ENCODE results near the gene CFAP161.

Gene CFAP161, protein sequence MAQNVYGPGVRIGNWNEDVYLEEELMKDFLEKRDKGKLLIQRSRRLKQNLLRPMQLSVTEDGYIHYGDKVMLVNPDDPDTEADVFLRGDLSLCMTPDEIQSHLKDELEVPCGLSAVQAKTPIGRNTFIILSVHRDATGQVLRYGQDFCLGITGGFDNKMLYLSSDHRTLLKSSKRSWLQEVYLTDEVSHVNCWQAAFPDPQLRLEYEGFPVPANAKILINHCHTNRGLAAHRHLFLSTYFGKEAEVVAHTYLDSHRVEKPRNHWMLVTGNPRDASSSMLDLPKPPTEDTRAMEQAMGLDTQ
- total RNA-seq: 0.04 to 2.0 (median 0.38) reads per million in 17 experiments

DNA sequence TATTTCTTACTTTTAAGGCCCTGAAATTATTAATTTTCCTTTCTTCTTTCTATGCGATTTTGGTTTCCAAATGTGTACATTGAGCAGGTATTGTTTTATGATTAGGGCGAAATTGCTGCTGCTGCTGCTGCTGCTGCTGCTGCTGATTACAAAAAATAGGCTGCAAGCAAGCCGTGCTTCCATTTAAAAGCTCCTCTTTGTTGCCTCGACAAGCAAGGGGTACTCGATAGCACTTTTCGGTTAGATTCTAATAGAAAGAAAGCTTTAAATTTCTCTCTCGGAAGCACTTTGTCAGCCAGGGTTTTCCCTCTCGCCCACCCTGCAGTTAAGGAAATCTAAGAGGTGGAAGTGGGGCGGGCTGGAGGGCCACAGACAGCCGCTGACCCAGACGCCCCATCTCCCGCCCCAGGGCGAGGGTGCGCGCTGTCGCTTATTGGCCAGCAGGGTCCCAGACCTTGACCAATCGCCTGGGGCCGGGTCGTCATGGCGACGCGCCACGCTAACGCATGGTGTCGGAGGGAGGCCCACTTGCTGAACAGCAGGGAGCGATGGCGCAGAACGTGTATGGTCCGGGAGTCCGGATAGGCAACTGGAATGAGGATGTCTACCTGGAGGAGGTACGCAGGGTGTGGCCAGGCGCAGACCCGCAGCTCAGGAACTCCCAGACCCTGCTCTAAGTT, at the start of gene CFAP161:
Gene CFAP161, plus strand, starts transcription at position 489 of the 680 bp plus-strand sequence. Its CDS starts 60 bp downstream, at position 549.
- DNase-seq: peak; percentile 13 to 53 (median 38)

DNA sequence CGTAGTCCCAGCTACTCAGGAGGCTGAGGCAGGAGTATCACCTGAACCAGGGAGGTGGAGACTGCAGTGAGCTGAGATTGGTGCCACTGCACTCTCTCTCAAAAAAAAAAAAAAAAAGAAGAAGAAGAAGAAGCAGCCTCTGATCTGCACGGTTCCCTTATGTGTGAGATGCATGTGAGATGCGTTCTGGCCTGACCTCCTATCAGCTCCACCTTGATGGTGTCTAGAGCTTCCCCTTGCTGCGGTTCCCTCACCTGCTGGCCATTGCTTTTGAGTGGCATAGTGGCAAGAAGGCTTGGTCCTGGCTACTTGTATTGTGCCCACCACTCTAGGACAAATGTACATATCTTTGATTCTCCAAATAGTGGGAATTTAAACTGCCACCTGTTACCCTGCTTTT, 49.4 kb upstream of the CFAP161 start:
- DNase-seq: no peak

DNA sequence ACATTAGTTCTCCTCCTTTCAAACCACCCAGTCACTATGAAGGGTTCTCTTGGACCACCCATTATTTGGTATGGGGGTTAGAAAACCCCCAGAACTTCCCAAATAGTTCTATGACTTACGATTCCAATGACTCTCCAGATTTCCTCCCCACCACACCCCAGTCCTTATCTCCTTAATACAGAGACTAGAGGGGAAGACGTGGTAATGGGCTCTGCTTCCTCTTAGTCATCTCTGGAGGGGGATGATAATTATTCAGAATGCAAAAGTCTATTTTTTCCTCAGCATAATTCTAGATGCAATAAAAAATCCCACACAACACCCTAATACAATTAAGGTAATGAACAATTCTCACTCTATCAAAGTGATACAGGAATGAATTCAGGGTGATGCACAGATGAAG, 48.9 kb upstream of the CFAP161 start:
- DNase-seq: no peak

DNA sequence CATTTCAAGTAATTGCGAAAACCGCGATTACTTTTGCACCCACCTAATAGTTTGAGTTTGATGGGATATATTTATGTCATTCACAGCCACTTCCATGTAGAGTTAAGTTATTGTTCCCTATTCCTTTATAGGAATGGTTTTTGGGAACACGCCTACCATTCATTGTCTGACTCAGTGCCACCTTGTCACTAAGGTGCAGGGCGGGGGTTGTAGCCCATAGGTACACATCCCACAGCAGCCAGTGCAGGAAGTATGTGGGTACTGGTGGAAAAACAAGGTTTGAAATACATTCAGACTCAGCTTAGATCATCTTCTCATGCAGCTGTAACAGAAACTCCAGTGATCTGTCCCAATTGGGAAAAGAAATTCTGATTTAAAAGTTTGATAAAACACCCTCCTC, 48.2 kb upstream of the CFAP161 start:
- DNase-seq: no peak

DNA sequence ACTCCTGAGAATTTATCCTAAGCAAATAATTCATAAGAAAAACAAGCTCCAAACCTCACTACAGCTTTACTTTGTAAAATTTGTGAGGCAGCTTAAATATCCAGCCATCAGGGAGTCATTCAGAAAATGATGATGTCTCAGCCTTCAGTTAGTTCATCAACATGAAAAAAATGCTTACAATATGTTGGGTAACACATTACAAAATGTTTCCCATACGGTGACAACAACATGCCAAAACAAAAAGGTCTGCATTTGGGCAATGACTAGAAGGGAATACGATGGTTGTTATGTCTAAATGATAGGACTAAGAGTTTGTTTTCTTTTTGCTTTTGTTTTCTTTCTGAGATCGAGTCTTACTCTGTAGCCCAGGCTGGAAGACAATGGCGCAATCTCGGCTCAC, 47.0 kb upstream of the CFAP161 start:
- peak in 2 of 4 experiments; percentile 31 to 53 for DNase-seq

DNA sequence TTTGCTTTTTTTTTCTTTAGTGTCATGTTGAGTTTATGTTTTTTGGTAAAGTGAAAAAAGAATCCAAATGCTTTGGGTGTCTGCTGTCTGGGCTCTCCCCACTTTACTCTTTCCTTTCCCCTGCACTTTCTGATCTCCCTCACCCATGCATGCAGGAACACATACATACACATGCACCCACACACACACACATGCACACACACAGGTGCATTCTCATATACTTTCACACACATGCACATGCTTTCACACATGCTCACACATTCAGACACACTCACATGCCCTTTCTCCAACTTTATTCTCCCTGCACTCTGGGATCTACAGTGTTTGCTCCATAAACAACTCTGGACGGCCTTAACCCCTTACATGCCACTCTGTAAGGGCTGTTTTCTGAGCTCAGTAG, 46.4 kb upstream of the CFAP161 start:
- no peak for DNase-seq

DNA sequence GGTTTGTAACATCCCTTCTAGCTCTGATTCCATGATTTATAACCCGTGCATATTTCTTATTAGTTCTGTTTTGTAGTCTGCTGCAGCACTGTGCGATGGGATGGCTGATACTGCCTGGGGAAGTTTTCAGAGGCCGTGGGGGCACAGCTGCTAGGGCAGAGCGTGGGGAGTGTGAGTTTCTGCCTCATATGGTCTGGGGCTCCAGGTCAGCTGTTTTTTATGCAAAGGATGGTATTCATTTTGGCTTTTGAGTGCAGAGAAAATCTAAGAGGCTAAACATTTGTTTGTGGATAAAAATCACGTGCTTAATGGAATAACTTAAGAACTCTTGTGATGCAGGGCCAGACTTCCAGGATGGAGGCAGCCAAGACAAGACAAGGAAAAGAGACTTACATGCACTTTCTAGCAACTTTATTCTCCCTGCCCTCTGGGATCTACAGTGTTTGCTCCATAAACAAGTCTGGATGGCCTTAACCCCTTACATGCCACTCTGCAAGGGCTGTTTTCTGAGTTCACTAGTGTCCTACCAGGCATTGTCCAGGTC, 45.5 kb upstream of the CFAP161 start:
- DNase-seq: no peak

DNA sequence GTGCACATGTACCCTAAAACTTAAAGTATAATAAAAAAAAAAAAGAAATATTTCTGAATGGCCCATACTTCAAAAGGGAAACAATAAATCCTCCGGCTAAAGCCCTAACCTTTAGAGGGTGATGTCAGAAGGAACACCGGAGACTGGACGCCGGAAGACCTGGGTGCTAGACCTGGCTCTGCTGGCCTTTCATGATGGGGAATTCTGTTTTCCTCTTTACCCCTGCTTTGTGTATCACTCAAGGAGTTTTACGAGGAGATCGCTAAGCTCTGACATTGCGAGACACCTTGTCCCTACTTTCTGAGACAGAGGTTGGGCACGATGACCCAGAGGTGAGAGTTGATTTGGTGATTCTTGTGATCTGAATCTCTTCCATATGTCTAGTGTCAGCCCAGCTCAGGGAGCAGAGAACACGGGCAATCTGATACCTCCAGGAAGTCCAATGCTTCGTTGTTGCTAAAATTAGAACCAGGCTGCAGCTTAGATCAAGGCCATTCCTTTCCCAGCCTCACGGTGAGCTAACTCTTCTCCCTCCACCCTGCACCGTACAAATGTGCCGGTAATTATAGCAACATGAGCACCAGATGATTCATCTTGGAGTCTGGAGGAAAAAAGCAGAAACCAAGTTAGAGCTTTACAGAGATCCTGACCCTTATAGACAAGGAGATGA, 42.0 kb upstream of the CFAP161 start:
- peak; percentile 33 to 66 (median 48) for DNase-seq

DNA sequence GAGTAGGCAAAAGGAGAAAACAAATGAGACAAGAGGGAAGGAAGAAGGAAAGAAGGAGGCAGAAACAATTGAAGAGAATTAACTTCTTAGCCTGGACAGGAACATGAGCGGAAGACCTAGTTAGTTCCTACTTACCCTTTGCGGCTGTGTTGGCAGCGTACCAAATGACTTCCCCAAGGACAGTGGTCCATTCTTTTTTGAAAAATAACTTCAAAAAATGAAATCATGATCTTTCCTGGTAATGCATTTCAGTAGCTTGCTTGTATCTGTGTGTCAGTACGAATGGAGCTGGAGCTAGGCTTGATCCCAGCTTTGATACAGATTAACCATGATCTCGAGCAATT, 41.5 kb upstream of the CFAP161 start:
- DNase-seq: peak; percentile 39 to 69 (median 62)

DNA sequence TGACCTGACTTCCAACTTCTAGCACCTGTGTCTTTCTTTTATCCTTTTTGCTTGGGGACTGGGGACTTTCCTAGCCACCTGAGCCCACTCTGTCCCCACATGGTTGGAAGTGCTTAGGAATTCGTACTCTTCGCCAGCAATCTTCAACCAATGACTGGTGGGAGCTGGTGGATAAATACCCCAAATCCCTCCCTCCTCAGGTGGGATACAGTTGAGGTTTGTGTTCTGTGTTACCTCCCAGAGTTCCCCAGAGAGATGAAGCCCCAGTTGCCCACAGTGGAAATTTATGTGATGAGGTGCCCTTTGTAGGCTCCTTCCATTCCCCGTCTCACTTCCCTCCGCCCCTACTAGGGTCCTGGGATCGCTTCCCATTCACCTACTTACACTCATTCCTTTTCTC, 40.1 kb upstream of the CFAP161 start:
- no peak for DNase-seq

DNA sequence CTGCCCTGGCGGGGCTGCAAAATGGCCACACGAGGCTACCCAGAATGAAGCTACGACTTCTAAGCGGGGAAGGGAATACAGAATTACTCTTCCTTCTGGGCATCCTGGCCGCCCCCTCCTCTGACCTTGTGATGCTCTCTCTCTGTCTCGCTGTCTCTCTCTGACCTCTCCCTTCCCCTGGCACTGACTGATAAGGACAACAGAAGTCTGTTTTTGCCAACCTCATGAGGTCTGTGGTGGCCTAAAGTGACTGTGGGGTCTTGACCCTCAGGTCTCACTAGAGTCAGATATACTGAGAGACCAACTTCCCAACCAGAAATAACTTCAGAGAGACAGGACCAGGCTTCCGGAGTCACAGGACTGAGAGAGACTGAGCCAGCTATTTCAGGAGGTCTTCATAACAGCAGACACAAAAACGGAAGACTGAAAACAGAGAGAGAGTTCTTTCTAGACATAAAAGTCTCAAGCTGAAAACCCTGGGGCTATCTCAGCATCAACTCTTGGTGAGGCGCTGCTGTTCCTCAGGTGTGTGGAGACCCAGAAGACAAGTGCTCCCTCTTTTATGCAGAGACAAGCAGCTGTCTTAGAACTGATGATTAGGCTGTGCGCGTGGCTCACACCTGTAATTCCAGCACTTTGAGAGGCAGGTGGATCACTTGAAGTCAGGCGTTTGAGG, 38.2 kb upstream of the CFAP161 start:
- DNase-seq: no peak

DNA sequence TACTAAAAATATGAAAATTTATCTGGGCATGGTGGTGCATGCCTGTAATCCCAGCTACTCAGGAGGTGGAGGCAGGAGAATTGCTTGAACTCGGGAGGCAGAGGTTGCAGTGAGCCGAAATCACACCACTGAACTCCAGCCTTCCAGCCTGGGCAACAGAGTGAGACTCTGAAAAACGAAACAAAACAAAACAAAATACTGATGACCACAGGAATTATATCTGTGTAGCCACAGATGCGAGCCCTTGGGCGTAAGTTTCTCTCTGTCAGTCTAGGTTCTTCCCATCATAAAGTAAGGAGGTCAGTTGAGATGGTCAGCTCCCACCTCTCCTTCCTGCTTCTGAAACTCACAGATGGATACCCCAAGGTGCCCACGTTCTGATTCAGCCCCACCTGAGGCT, 37.7 kb upstream of the CFAP161 start:
- DNase-seq: no peak

DNA sequence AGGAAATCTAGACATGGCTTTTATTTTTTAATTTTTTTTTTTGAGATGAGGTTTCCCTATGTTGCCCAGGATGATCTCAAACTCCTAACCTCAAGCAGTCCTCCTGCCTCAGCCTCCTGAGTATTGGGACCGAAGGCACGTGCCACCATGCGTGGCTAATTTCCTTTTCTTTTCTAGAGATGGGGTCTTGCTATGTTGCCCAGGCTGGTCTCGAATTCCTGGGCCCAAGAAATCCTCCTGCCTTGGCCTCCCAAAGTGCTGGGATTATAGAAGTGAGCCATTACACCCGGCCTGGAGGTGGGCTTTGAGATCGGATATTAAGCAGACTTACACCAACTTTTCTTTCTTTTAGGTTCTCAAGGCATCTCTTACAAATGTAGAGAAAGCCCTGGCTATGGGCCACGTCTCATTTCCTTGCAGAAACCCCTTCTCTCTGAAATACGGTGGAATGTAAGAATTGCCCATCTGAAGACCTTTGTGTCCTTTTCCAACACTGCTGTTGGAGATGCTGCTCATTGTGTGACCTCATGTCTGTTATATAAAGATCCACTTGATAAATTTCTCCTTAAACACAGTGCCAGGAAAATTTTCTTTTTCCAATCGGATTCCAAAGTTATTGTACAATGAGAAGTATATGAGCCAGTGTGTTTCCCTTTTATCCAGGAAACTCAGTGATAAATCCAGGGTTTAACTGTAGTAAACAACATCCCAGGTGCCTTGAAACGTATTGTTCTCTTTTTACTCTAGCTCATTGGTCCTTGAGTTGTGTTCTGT, 36.8 kb upstream of the CFAP161 start:
- DNase-seq: no peak

DNA sequence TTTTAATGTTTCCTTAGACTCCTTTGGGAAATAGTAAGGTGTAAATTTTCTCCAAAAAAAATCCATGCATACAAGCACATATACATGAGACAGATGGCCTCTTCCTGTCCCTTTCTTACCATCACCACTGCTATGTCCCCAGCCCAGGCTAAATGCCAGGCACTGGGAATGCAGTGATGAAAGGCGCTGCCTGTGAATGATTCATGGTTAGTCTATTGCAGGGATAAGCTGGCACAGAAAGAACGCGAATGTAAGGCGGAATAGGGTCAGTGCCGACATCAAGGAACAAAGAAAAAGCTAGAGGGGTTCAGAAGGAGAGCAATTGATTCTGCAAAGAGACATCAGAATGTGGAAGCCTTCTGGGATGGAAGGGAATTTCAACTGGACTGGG, 36.2 kb upstream of the CFAP161 start:
- DNase-seq: no peak

DNA sequence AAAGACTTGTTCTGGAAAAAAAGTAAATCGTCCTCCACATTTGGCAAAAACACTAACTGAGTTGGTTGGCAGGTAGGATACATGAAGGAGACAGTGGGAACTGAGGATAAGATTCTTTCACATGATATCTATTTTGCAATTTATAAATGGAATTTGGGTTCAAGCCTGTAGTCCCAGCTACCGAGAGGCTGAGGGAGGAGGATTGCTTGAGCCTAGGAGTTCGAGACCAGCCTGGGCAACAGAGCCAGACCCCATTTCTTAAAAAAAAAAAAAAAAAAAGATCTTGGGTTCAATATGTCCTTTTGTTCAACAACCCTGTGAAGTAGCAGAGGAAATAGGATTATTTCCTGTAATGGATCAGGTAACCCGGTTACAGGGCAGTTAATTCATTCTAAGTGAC, 35.7 kb upstream of the CFAP161 start:
- DNase-seq: no peak

DNA sequence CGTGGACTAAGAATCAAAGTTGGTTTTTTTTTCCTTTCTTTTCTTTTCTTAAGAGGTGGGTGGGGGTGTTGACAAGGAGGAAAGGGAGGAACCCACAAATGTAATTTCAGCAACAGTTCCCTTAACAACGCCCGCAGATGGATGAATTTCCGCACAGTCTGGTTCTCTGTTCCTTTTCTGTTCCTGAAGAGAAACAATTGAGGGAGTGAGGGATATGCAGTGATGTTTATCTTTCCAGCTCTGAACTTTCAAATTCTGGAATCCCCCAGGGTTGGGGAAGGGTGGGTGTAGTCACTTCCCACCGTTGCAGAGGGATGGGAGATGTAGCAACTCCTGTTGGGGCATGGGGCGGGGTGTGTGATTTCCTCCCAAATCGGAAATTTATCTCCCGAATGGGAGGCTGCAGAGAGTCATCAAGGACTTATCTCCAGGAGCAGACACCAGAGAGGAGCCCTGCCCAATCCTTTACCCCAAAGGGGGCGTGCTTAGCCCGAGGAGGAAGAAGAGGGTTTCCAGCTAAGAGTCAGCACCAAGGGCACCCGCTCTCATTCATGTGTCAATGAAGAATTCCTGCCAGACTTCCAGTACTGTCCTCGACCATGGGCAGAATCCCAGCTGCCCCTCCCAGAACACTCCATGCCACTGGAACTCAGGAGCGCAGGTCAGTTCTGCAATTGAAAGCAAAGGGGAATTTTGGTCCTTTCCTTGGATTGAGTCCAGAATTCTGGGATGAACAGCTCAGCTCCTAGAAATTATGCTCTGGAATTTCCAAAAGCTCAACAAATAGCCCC, 35.0 kb upstream of the CFAP161 start:
- DNase-seq: peak; percentile 62 to 72 (median 69)

DNA sequence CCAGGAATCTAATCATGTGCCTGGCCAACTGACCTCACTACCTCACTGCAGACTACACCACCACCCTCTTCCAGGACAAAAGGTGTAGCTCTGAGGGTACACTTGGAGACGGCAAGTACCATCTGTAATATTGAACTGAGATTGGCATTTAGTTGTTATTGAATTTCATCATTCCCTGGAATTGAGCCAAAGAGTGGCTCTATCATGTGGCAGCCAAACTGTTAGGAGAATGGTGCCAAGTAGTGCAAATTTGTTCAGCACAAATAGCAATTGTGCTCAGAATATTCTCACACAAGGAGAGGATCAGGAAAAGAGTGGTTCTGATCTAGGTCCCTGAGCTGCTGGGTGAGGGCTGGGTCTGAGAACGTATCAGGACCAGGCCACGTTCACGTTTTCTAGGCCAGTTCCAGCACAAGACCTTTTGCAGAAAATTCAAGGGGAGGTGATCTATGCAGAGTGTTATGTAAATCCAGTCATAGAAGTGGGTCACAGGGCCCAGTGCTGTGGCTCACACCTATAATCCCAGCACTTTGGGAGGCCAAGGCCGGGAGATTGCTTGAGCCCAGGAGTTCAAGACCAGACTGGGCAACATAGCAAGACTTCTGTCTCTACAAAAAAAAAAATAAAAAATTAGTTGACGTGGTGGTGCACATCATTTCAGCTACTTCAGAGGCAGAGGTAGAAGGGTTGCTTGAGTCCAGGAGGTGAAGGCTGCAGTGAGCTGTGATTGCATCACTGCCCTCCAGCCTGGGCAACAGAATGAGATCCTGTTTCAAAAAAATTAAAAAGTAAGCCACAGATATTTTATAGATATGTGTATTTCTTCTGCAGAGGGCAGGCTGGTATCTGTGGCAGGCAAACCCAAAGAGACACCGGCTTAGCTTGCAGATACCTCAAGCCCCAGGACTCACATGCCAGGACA, 31.9 kb upstream of the CFAP161 start:
- DNase-seq: no peak

DNA sequence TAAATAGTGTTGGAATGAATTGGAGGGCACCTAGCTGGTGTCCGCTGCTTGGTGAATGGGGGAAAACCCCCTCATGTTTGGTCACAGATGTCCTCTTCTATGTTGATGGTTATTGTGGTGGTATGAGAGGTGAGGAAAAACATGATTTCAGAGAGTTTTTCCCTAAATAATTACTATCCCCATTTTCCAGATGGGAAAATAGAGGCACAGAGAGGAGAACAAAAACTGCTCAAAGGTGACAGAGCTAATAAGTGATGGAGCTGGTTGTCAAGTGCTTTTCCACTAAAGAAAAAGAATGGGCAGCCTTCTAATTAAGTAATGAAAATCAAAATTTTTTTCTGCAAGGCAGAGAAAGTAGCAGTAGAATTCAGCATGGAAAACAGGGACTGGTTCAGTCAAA, 30.2 kb upstream of the CFAP161 start:
- no peak for DNase-seq

DNA sequence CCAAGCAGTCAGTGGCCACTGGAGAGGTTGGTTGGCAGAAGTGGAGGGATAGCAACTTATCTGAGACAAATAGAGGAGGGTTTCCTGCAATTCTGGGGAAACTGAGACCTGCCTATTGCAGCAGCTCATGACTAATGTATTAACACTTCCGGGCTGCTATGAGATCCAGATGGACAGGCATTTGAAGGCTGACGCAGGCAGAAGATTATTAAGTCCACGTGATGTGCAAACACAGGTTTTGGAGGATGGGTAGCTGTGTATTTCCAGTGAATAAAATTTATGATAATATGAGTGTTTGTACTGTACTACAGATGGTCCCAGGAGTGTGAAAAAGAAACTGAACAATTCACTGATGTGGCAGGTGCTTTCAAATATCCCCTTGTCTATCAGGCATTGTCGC, 28.5 kb upstream of the CFAP161 start:
- DNase-seq: no peak

DNA sequence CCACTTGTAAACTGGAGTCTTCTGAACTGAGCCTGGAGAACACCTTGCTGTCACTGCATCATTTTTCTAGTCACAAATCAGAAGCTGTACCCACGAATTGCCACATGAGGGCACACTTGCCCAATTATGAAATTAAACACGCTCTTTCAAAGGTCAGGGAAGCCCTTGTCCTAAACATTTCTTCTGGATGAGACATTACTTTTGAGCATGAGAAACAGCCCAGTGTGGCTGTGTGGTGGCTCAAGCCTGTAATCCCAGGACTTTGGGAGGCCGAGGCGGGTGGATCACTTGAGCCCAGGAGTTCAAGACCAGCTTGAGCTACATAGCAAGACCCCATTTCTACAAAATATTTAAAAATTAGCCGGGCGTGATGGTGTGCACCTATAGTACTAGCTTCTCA, 27.5 kb upstream of the CFAP161 start:
- DNase-seq: peak; percentile 61 to 81 (median 77)
